ENCODE results near the gene CPA5. TPM values are rescaled to one million over a fixed set of nuclear protein-coding genes. Genes with fewer than 3 reads are reported as not detected.

Gene CPA5
- total and polyA plus RNA-seq, 2 experiments from 2014 or later = not detected

- no peak for ATAC-seq
- no peaks in the 10 kb centered on the region for H4K20me1 ChIP-seq (replicated peaks; ENCODE audit: insufficient read depth)
- no peak overlapping the region for H3K4me2 ChIP-seq
- H3K27ac ChIP-seq (ENCODE audit: low read depth) = no peak overlapping the region
- H3K4me3 ChIP-seq = no peak overlapping the region
- TF ChIP-seq JUNB (IDR thresholded peaks at IDR 0.05; ENCODE audit: unreplicated experiment) (no peak), POLR2AphosphoS5 (IDR thresholded peaks at IDR 0.05; ENCODE audit: low read depth) (no peak), NANOG (IDR thresholded peaks at IDR 0.05; ENCODE audit: borderline replicate concordance) (no peak), STAT1 (IDR thresholded peaks at IDR 0.05; ENCODE audit: unreplicated experiment) (no peak), ZNF331 (CRISPR knock-in tag; IDR thresholded peaks at IDR 0.05; ENCODE audit: low read depth) (no peak), EZH2phosphoT487 (IDR thresholded peaks at IDR 0.05; ENCODE audit: unreplicated experiment) (no peak), EZH2 (IDR thresholded peaks at IDR 0.05; ENCODE audit: low read depth, unreplicated experiment) (no peak), ZNF462 (CRISPR knock-in tag; IDR thresholded peaks at IDR 0.05) (no peak), ETS1 (IDR thresholded peaks at IDR 0.05) (no peak), CREB1 (CRISPR knock-in tag; IDR thresholded peaks at IDR 0.05; ENCODE audit: low read depth) (no peak), ZNF114 (CRISPR knock-in tag; IDR thresholded peaks at IDR 0.05) (no peak)
- TF ChIP-seq, protein P1, sequence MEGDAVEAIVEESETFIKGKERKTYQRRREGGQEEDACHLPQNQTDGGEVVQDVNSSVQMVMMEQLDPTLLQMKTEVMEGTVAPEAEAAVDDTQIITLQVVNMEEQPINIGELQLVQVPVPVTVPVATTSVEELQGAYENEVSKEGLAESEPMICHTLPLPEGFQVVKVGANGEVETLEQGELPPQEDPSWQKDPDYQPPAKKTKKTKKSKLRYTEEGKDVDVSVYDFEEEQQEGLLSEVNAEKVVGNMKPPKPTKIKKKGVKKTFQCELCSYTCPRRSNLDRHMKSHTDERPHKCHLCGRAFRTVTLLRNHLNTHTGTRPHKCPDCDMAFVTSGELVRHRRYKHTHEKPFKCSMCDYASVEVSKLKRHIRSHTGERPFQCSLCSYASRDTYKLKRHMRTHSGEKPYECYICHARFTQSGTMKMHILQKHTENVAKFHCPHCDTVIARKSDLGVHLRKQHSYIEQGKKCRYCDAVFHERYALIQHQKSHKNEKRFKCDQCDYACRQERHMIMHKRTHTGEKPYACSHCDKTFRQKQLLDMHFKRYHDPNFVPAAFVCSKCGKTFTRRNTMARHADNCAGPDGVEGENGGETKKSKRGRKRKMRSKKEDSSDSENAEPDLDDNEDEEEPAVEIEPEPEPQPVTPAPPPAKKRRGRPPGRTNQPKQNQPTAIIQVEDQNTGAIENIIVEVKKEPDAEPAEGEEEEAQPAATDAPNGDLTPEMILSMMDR (conservative IDR thresholded peaks at IDR 0.05; ENCODE audit: low read depth in 2 of 2) = no peak
- TF ChIP-seq, protein P2, sequence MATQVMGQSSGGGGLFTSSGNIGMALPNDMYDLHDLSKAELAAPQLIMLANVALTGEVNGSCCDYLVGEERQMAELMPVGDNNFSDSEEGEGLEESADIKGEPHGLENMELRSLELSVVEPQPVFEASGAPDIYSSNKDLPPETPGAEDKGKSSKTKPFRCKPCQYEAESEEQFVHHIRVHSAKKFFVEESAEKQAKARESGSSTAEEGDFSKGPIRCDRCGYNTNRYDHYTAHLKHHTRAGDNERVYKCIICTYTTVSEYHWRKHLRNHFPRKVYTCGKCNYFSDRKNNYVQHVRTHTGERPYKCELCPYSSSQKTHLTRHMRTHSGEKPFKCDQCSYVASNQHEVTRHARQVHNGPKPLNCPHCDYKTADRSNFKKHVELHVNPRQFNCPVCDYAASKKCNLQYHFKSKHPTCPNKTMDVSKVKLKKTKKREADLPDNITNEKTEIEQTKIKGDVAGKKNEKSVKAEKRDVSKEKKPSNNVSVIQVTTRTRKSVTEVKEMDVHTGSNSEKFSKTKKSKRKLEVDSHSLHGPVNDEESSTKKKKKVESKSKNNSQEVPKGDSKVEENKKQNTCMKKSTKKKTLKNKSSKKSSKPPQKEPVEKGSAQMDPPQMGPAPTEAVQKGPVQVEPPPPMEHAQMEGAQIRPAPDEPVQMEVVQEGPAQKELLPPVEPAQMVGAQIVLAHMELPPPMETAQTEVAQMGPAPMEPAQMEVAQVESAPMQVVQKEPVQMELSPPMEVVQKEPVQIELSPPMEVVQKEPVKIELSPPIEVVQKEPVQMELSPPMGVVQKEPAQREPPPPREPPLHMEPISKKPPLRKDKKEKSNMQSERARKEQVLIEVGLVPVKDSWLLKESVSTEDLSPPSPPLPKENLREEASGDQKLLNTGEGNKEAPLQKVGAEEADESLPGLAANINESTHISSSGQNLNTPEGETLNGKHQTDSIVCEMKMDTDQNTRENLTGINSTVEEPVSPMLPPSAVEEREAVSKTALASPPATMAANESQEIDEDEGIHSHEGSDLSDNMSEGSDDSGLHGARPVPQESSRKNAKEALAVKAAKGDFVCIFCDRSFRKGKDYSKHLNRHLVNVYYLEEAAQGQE (IDR thresholded peaks at IDR 0.05; ENCODE audit: unreplicated experiment) = no peak
- Mint-ChIP-seq H3K27me3 (ENCODE audit: insufficient read depth, low read depth, poor library complexity) (peaks cover 4% of the 10 kb centered on the region), H3K4me3 (no peak overlapping the region), H3K4me1 (peaks cover 33% of the 10 kb centered on the region), H3K9me3 (no peaks in the 10 kb centered on the region; the same call in 2 of the 3 replicates), H3K27ac (0 out of 2 replicates have a peak overlapping the region, but pooled peaks have one; percentile 35), H3K36me3 (ENCODE audit: low read depth) (peaks cover 19% of the 10 kb centered on the region)
- DNase-seq (ENCODE audit: low spot score) = no peak
- H3K27me3 ChIP-seq (ENCODE audit: insufficient read depth) = no peaks in the 10 kb centered on the region
- H3F3A ChIP-seq (replicated peaks; ENCODE audit: low read depth) = no peaks in the 10 kb centered on the region
- H3K4me1 ChIP-seq (ENCODE audit: insufficient read depth) = peaks cover 28% of the 10 kb centered on the region
- 0 out of 2 replicates have a peak, but pooled peaks cover 4% of the 10 kb centered on the region for H3K9me2 ChIP-seq (ENCODE audit: insufficient read depth)
- no peak overlapping the region for H2AFZ ChIP-seq
- H3K36me3 ChIP-seq (ENCODE audit: insufficient read depth) = no peaks in the 10 kb centered on the region
- H3K79me2 ChIP-seq (replicated peaks; ENCODE audit: insufficient read depth) = no peaks in the 10 kb centered on the region
Measured at GRCh38 chr7:130398526-130399090, 54.0 kb downstream of the CPA5 start.

All from GM23338 (cell line).